ELR (cell line): ENCODE measurements around the gene TTI1.
"Not testable (repeated sequence)": the region's sequence is repeated elsewhere in the genome, so short reads cannot be mapped to it uniquely, and the experiment has no call there.

Experiments used
- DNase-seq: peaks from one replicate; pipeline ENCODE4 v3.0.0-alpha.2; 2015; ENCODE audit warnings: low read depth

The TTI1 gene

GRCh38 chr20:37968841-37969401, 64.3 kb downstream of the TTI1 start:
- DNase-seq, result no peak

GRCh38 chr20:37963483-37963882, 69.8 kb downstream of the TTI1 start:
- DNase-seq, result not testable (repeated sequence)

GRCh38 chr20:37961066-37961465, 72.2 kb downstream of the TTI1 start:
- no peak for DNase-seq

GRCh38 chr20:37958856-37959520, 74.3 kb downstream of the TTI1 start:
- no peak for DNase-seq

GRCh38 chr20:37956107-37956585, 77.1 kb downstream of the TTI1 start:
- no peak for DNase-seq

- no peak for DNase-seq
Measured at GRCh38 chr20:37955511-37955910, 77.7 kb downstream of the TTI1 start.

GRCh38 chr20:37954626-37955025, 78.6 kb downstream of the TTI1 start:
- no peak for DNase-seq

- DNase-seq, result no peak
Measured at GRCh38 chr20:37954190-37954589, 79.1 kb downstream of the TTI1 start.

- no peak for DNase-seq
Measured at GRCh38 chr20:37948956-37949355, 84.3 kb downstream of the TTI1 start.

GRCh38 chr20:37947943-37948342, 85.3 kb downstream of the TTI1 start:
- no peak for DNase-seq

- DNase-seq, result no peak
Measured at GRCh38 chr20:37946946-37947345, 86.3 kb downstream of the TTI1 start.

GRCh38 chr20:37945091-37945547, 88.1 kb downstream of the TTI1 start:
- no peak for DNase-seq

- DNase-seq, result no peak
Measured at GRCh38 chr20:37944456-37944981, 88.7 kb downstream of the TTI1 start.

GRCh38 chr20:37943501-37944455, 89.5 kb downstream of the TTI1 start:
- DNase-seq, result no peak

GRCh38 chr20:37943033-37943432, 90.2 kb downstream of the TTI1 start:
- no peak for DNase-seq

- DNase-seq, result no peak
Measured at GRCh38 chr20:37941992-37942391, 91.3 kb downstream of the TTI1 start.

- DNase-seq, result peak; percentile 34
Measured at GRCh38 chr20:37941332-37941731, 91.9 kb downstream of the TTI1 start.

- DNase-seq, result no peak
Measured at GRCh38 chr20:37940858-37941257, 92.4 kb downstream of the TTI1 start.

- no peak for DNase-seq
Measured at GRCh38 chr20:37939701-37940560, 93.3 kb downstream of the TTI1 start.

- DNase-seq, result no peak
Measured at GRCh38 chr20:37938954-37939353, 94.3 kb downstream of the TTI1 start.

GRCh38 chr20:37938181-37938750, 95.0 kb downstream of the TTI1 start:
- no peak for DNase-seq
